IPS-NIHi7 (cell line): Measurements from ENCODE around the gene CD302.
"Not testable (repeated sequence)": the region's sequence is repeated elsewhere in the genome, so short reads cannot be mapped to it uniquely, and the experiment has no call there.

Experiments
- DNase-seq: peaks from one replicate; pipeline ENCODE4 v3.0.0; 2012; ENCODE audit warnings: mixed read lengths; ENCODE audit errors: extremely low spot score

Gene CD302, protein sequence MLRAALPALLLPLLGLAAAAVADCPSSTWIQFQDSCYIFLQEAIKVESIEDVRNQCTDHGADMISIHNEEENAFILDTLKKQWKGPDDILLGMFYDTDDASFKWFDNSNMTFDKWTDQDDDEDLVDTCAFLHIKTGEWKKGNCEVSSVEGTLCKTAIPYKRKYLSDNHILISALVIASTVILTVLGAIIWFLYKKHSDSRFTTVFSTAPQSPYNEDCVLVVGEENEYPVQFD

DNA sequence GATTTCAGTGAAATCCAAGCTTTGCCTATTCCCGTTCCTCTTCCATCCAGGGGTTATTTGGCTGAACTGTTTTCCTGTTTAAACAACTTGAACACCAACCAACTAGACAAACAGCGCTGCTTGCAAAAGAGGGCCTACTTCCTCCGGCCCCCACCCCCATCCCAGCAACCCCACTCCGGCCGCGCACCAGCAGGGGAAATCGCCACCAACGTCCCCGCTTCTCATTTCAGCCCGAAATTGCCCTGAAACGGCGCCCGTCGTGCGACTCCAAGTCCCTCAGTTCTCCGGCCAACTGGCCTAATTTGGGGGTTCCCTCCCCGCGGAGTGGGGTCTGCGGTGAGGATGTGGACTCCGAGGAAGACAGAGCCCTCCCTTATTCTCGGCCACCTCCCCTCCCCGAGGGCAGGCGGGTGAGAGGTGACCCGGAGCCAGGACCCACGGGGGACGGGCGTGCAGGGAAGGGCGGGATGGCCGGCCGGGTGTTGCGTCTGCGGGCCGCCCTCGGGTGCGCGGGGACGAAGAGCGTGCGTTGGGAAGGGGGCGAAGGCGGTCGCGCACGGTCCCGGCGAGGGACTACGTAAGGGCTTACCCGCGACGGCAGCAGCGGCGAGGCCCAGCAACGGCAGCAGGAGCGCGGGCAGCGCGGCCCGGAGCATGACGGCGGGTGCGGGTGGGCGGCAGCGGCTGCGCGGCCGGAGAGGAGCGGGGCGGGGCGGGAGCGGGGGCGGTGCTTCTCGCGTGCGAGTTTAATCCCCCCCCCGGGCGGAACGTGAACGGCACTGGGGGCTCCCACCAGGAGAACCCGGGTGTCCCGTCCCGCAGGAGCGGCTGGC is at the start of gene CD302:
Gene CD302 (minus strand): TSS at position 666 of the 833 bp plus-strand sequence. CDS start 10 bp downstream, at position 656.
- peak; percentile 70 for DNase-seq

DNA sequence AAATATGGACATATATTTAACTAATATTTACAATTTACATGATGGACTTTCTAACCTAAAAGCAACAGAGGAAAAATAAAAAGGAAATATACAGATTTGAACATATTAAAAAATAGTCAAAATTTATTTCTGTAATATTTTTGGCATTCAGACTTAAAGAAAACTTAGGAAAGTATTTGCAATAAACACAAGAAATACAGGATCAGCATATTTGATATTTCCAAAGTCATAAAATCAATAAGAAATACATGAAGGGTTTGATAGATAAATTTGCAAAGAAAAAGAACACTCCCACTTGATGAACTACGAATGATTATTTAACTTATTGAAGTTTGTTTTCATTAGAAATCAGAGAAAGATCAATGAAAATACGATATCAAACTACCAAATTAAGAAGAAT is 48.6 kb upstream of the CD302 start:
- no peak for DNase-seq

DNA sequence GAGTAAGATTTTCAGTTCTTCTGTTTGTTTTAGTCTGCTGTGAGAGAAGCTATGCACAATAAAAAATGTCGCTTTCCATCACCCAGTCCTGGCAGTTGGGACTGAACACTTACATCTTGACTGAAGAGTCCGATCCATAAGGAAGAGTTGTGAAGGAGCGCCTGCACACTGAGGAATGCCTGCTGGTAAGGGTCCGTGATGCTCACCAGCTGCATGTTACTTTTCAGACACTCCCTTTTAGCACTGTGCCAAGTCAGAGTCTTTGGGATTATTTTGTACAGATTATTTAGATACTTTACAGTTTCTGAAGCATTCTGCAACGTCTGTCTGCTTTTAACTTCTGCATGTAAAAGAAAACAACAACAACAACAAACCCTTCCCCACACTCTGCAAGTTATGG is 42.6 kb upstream of the CD302 start:
- DNase-seq, result no peak

DNA sequence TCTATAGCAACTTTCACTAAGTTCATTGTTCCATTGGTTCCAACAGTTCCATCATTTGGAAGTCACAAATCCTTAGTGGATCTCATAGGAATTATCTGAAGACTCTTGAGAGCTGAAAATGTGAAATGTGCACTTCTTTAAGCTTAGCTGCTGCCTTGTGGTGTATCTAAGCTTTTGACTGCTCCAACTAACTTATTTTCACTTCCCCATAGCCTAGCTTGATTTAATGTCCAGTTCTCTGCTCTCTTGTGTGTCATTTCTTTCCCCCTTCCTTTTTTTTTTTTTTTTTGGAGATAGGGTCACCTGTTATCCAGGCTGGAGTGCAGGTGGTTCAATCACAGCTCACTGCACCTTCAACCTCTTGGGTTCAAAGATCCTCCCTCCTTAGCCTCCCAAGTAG is 34.9 kb upstream of the CD302 start:
- no peak for DNase-seq

DNA sequence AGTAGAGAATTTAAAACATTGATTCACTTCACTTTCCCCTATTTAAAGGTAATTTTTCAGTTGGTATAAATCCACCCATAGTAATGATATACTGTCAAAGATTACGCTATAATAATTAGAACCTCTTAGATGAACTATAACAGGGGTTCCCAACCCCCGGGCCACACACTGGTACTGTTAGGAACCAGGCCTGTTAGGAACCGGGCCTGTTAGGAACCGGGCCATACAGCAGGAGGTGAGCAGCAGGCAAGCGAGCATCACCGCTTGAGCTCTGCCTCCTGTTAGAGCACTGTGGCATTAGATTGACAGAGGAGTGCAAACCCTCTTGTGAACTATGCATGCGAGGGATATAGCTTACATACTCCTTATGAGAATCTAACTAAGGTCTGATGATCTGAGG is 34.0 kb upstream of the CD302 start:
- no peak for DNase-seq

DNA sequence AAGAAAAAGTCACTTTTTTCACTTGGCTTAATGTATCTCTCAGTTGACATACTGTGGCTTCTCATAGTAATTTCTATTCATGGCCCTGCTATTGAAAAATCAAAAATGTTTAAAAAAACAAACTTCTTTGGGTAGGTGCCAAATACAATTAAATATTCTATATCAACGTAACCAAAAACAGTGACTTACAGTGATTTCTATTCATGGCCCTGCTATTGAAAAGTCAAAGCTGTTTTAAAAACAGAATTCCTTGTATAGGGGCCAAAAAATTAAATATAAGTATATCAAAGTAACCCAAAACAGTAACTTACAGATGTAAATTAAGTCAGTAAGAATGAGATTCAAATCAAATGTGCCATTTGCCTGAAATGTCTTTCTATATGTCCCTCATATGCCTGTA is 31.4 kb upstream of the CD302 start:
- no peak for DNase-seq

DNA sequence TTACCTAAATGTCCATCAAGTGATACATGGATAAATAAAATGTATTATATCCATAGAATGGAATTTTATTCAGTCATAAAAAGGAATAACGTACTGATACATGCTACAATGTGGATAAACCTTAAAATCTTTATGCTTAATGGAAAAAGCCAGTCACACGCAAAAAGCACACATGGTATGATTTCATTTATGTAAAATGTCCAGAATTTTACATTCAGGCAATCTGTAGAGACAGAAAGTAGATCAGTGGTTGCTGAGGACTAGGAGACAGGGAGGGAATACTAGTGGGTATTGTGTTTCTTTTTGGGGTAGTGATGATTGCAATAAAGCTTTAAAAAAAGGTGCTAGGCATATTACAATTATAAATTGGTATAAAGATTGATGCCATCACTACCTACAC is 30.7 kb upstream of the CD302 start:
- DNase-seq, result no peak

DNA sequence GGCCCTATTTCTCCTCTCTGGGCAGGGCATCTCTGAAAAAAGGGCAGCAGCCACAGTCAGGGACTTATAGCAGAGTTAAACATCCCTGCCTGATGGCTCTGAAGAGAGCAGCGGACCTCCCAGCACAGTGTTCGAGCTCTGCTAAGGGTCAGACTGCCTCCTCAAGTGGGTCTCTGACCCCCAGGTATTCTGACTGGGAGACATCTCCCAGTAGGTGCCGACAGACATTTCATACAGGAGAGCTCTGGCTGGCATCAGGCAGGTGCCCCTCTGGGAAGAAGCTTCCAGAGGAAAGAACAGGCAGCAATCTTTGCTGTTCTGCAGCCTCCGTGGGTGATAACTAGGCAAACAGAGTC is 24.4 kb upstream of the CD302 start:
- not testable (repeated sequence) for DNase-seq

DNA sequence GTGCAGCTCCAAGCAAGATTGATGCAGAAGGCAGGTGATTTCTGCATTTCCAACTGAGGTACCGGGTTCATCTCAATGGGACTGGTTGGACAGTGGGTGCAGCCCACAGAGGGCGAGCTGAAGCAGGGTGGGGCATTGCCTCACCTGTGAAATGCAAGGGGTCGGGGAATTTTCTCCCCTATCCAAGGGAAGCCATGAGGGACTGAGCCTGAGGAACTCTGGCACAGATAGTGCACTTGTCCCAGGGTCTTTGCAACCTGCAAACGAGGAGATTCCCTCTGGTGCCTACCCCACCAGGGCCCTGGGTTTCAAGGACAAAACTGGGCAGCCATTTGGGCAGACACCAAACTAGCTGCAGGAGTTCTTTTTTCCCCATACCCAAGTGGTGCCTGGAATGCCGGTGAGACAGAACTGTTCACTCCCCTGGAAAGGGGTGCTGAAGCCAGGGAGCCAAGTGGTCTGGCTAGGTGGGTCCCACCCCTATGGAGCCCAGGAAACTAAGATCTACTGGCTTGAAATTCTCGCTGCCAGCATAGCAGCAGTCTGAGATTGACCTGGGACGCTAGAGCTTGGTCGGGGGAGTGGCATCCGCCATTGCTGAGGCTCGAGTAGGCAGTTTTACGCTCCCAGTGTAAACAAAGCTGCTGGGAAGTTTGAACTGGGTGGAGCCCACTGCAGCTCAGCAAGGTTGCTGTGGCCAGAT is 23.9 kb upstream of the CD302 start:
- DNase-seq, result not testable (repeated sequence)

DNA sequence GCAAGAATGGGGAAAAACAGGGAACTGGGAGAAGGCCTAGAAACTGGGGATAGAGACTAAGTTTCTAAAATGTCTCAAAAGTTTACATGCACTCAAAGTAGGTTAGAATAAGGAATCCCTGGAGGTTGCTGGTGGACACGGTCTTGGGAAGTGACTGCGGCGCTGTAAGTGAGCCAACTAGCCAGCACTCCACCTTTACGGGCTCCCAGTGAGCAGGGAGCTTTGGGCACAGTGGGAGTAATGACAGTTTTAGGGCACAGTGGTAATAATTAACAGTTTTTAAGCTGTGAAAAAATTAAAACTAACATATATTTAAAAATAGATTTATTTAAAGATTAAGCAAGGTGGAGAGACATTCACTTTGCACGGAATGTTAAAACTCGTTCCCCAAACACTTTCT is 20.9 kb upstream of the CD302 start:
- no peak for DNase-seq

DNA sequence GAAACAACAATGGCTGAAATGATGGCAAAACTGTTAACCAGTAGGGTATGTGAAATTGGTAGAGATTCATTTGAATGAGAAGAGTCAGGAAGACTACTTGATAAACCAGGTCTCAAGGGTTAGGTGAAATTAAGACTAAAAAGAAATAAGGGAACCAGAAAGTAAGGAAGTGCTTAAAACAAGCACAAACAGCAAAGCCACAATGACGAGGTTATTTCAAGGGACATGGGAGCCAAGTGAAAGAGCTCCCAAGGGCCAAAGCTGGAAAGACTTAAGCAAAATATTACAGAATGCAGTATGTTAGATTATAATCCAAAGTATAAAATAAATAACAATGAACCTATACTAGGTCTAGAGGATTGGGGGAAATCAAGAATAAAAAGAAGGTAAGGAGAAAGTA is 19.3 kb upstream of the CD302 start:
- no peak for DNase-seq

DNA sequence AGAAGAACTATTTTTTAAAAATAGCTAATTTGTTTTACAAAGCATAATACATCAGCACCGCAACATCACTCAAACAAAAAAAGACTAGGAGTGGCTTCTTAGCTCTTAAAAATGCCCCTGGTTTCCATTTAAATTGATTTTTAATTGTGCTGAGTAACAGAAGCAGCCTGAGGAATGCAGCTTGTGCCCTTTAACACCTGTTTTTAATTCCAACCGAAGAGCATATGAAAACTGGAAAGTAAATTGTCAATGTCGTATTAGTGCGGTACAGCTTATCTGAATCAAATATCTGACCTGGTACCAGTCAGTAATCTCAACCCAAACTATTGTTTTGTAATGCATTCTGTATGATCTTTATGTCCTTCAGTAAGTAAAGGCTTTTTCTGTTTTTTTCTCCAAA is 13.2 kb upstream of the CD302 start:
- no peak for DNase-seq

DNA sequence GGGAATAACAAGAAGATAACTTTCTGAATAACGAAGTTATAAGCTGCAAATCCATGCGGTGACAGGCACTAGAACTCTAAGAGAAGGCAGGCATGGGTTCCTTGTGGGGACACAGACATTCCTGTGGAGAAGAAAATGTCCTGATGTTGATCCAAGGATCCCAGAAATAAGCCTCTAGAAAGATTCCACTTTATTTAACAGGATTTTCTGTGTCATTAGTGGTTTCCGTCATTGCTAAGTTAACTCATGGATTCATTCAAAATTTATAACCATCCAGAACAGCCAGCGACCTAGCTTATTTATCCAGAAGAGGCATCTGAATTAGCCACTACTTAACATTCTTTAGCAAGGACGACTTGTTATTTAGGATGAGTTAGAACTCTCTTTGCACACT is 10.0 kb upstream of the CD302 start:
- no peak for DNase-seq

DNA sequence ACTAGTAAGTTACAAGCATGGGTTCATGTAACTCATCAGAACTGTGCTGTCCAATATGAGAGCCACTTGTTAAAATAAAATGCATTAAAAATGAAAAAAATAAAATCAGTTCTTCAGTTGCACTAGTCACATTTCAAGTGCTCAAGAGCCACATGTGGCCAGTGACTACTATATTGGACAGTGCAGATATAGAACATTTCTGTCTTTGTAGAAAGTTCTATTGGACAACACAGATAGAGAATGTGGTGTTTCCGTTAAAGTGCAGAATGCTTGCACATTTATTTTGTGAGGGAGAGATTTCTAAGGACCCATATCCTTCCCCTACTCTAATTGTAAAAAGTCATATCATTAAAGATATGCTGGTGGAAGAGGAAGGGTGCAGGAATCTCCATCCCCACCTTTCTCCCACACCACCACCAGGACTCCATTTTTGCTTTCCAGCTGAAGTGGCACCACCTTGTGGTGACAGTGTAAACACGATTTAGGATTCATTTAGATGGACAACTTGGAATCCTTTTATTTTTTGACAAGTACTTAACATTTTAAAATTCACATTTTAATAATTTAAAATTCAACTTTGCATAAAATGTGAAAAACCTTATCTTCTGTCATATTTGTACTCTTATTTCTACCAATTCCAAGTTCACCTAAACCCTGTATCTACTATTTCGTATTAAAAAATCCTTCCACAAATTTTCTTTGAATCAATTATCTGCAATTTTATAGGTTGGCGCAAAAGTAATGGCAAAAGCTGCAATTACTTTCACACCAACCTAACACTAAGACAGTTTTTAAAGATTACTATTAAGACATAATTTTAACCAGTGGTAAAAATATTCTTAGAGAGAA is 9.4 kb upstream of the CD302 start:
- peak; percentile 73 for DNase-seq

DNA sequence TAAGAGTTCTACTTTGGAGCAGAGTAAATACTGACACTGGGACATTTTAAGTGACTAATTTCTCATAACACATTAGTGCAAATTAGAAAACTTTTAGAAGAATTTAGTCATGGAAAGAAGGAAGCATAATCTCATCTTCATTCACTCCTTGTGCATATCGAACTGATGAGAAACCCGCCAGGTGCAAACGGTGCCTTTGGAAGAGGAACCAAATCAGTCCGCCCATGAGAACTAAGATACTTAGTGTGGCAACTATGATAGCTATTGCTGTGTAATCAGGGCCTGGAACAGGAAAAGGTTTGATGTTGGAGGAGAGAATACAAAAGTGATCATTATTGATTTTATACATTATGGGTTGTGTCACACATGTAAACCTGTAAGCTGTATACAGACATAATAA is 6.9 kb upstream of the CD302 start:
- no peak for DNase-seq

DNA sequence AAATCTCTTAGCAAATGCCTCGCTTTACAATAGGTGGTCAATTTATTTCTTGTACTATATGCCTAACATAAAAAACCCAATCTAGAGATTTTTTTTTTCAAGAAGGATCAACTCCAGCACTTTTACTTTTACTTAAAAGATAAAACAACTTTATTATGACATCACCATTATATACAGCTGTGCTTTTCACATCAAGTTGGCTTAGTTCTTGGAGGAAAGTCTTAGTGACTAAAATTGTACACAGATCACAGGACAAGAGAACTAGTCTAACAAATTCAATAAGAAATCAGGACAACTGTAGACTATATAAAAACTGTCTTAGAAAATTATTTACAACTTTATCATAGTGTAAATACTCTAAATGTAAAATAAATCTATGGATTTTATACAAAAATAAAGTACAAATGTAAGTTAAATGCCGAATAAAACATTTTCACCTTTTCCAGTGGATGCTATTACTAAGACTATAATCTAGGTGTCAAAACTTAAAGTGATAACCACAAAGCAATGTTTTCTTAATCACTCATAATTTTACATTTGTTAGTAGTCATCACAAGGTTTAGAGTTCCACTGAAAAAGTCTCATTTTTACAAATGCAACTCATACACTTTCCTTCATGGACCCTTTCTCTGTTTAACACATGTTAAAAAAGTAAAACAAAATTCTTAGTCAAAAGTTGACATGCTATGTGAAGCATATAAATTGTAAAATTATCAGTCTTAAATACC is 5.4 kb upstream of the CD302 start:
- no peak for DNase-seq

DNA sequence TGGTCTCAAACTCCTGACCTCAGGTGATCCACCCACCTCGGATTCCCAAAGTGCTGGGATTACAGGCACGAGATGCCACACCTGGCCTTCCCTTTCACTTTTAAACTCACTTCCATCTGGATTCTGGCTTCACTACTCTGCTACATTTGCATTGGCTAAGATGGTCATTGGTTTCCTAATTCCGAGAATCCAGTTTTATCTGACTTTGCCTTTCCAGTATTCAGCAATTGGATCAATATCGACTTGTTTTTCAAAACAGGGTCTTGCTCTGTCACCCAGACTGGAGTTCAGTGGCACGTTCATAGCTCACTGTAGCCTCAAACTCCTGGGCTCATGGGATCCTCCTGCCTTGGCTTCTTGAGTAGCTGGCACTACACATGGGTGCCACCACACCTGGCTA is 4.7 kb upstream of the CD302 start:
- DNase-seq, result no peak

DNA sequence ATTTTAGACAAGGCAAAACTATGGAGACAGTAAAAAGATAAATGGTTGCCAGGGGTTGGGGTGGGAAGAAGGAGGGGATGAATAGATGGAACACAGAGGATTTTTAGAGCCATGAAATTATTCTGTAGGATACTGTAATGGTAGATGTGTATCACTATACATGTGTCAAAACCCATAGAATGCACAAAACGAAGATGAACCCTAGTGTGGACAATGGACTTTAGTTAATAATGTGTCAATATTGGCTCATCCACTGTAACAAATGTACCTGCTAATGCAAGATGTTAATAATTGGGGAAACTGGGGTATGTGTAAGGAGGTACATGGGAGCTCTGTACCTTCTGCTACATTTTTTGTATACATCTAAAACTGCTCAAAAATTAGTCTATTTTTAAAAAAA is 1.8 kb upstream of the CD302 start:
- DNase-seq, result no peak

DNA sequence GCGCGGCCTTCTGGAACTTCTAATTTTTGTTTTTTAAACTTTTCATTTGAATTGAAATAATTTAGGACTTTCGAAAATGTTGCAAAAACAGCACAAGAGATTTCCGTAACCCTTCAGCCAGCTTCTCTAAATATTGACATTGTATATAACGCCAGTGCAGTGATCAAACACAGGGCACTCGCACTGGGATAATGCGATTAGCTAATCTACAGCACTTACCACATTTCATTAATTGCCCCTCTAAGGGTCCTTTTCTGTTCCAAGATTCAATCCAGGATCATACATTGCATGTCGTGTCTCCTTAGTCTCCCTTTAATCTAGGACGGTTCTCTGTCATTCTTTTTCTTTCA is 343 bp upstream of the CD302 start:
- no peak for DNase-seq

DNA sequence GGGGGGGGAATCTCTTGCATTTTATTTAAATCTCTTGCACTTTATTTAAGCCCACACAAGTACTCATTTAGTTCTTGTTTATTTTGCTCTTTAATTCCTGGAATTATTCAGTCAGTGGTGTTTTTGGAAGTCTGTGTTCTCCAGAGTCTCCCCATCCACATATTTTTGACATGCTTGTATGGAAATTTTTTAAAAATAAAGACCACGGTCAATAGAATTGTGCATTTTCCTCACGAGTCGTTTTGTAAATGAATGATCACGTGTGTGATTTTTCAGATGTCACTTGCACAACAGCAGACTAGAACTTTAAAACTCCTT is 824 bp downstream of the CD302 start:
- no peak for DNase-seq

DNA sequence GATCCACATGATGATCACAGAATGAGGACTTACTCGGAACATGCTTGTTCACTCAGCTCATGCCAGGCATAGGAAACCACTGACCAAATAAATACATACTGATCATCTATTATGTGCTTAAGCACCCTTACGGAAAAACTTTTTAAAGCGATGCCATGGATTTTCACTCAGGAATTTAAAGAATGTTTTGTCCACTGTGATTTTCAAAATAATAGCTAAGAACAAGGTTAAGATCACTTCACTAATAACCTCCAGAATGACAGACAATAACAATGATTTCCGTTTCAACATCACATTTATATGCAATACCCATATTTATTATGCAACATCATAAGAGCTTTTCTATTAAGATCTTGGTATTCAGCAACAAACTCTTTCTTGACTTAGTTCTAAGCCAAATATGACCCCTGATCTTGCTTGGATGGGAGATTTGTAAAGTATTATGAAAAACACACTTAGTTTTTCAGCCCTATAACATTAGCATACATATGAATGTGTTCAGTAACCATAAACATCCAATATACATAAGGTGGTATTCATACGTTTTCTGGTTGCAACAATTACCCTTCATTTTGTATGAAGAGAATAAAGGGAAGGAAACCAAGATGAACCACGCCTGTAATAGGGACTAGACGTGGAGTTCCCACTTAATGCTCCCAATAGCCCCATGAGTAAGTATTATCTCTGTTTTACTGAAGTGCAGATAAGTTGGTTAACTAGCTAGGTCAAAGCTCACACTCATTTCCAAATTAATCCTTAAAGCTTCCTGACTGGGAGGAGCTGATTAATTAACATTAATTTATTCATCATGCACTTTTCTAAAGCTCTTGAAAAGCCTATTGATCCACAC is 1.9 kb downstream of the CD302 start:
- DNase-seq, result no peak
